GM12878 (cell line): ENCODE measurements around the gene TCF20. TPM values are rescaled to one million over a fixed set of nuclear protein-coding genes. Genes with fewer than 3 reads are reported as not detected.

Source experiments
- ASH2L ChIP-seq: fragments of 300-600, 200-600 bp; sonication (generic); IDR thresholded peaks from 2 replicates; pipeline ENCODE4 v1.6.1; 2017; ENCODE audit warnings: low read depth, mild to moderate bottlenecking, borderline replicate concordance
- ETV6 ChIP-seq, 2 experiments: fragments of 450-650 bp in 1 of 2; IDR thresholded peaks in 1 of 2; conservative IDR thresholded peaks in 1 of 2; 2 replicates each; pipeline ENCODE4 v1.6.1; 2014; ENCODE audit warnings: antibody characterized with exemption in 1 of 2, borderline replicate concordance in 1 of 2, low read depth in 1 of 2, mild to moderate bottlenecking in 1 of 2, moderate library complexity in 1 of 2
- IKZF2 ChIP-seq, 2 experiments: fragments of 450-650 bp; IDR thresholded peaks; 2 replicates each; pipeline ENCODE4 v1.6.1; 2017; ENCODE audit warnings: mild to moderate bottlenecking in 2 of 2, moderate library complexity in 2 of 2
- MTA3 ChIP-seq: IDR thresholded peaks from 2 replicates; pipeline ENCODE4 v1.6.1; 2012; ENCODE audit warnings: low read length, inconsistent platforms, borderline replicate concordance
- NFIC ChIP-seq: IDR thresholded peaks from 2 replicates; pipeline ENCODE4 v1.6.1; 2012; ENCODE audit warnings: low read depth, mild to moderate bottlenecking, inconsistent platforms, low read length, moderate library complexity
- NR2C2 ChIP-seq: IDR thresholded peaks from 2 replicates; pipeline ENCODE4 v1.6.1; 2011; ENCODE audit warnings: borderline replicate concordance, low read depth; ENCODE audit not compliant: control insufficient read depth, insufficient read length
- NRF1 ChIP-seq: conservative IDR thresholded peaks from 2 replicates; pipeline ENCODE4 v1.6.1; 2011; ENCODE audit warnings: mild to moderate bottlenecking, low read depth, low read length, improper control_type of control experiment
- PAX8 ChIP-seq: fragments of 450-650 bp; IDR thresholded peaks from 2 replicates; pipeline ENCODE4 v1.6.1; 2017; ENCODE audit warnings: mild to moderate bottlenecking, moderate library complexity
- RFX5 ChIP-seq: IDR thresholded peaks from 2 replicates; pipeline ENCODE4 v1.6.1; 2011; ENCODE audit warnings: low read depth, low read length, improper control_type of control experiment
- SMAD1 ChIP-seq: fragments of 450-650 bp; IDR thresholded peaks from 2 replicates; pipeline ENCODE4 v1.6.1; 2018; ENCODE audit warnings: mild to moderate bottlenecking, low read depth; ENCODE audit not compliant: partially characterized antibody
- STAT3 ChIP-seq: IDR thresholded peaks from 2 replicates; pipeline ENCODE4 v1.6.1; 2011; ENCODE audit warnings: low read depth, low read length, improper control_type of control experiment
- SUZ12 ChIP-seq: fragments of 200-600 bp; sonication (generic); IDR thresholded peaks from one replicate; pipeline ENCODE4 v1.6.1; 2018; ENCODE audit warnings: antibody characterized with exemption, mild to moderate bottlenecking; ENCODE audit not compliant: unreplicated experiment
- ZNF207 ChIP-seq: fragments of 450-650 bp; IDR thresholded peaks from 2 replicates; pipeline ENCODE4 v1.6.1; 2014; ENCODE audit warnings: antibody characterized with exemption, mild to moderate bottlenecking, borderline replicate concordance
- polyA plus RNA-seq, 11 experiments: library from polyadenylated mRNA; depleted of rRNA in 4 of 11; unstranded in 6 of 11; stranded (reverse) in 5 of 11; fragments of >200 nt; fragmentation: Nextera tagmentation in 4 of 11; fragmentation: Illumina TruSeq in 1 of 11; extraction: Ambion mirVana in 4 of 11; extraction: Trizol in 1 of 11; gene quantifications; 1 replicate in 1 of 11; 2 replicates in 10 of 11; pipeline versions ENCODE4 v1.2.1 to v1.2.3, GENCODE V29; 2011 to 2016; ENCODE audit warnings: inconsistent platforms in 2 of 11, missing spikeins in 2 of 11, low read depth in 1 of 11
- total RNA-seq, 4 experiments: library from RNA; depleted of rRNA in 3 of 4; stranded (reverse); fragments of >200 nt in 3 of 4; fragmentation: Illumina TruSeq in 1 of 4; extraction: Trizol in 1 of 4; gene quantifications; 2 replicates each; pipeline versions ENCODE4 v1.2.1 to v1.2.3, GENCODE V29; 2013 to 2021
- TF ChIP-seq, protein P1 (sequence below): IDR thresholded peaks from 2 replicates; pipeline ENCODE4 v1.6.1; 2012; ENCODE audit warnings: improper control_type of control experiment, low read depth, low read length; ENCODE audit not compliant: insufficient replicate concordance
- TF ChIP-seq, protein P2 (sequence below): fragments of 150-350 bp; IDR thresholded peaks from 2 replicates; pipeline ENCODE4 v1.6.1; 2016; ENCODE audit warnings: low read depth, low read length
- TF ChIP-seq, protein P3 (sequence below): fragments of 450-650 bp; IDR thresholded peaks from 2 replicates; pipeline ENCODE4 v1.6.1; 2017; ENCODE audit warnings: antibody characterized with exemption, mild to moderate bottlenecking, moderate library complexity
- TF ChIP-seq, protein P4 (sequence below): IDR thresholded peaks from 2 replicates; pipeline ENCODE4 v1.6.1; 2011; ENCODE audit warnings: borderline replicate concordance, low read depth, mild to moderate bottlenecking, moderate library complexity, mixed read lengths, low read length; ENCODE audit not compliant: insufficient read depth; ENCODE audit errors: extremely low read length

The TCF20 gene
- total and polyA plus RNA-seq, 10 of the 15 experiments (the other 5 are each of a cell fraction or from before 2014, with no cell fraction given), result 0.64 to 52.9 (median 22.6) TPM

DNA sequence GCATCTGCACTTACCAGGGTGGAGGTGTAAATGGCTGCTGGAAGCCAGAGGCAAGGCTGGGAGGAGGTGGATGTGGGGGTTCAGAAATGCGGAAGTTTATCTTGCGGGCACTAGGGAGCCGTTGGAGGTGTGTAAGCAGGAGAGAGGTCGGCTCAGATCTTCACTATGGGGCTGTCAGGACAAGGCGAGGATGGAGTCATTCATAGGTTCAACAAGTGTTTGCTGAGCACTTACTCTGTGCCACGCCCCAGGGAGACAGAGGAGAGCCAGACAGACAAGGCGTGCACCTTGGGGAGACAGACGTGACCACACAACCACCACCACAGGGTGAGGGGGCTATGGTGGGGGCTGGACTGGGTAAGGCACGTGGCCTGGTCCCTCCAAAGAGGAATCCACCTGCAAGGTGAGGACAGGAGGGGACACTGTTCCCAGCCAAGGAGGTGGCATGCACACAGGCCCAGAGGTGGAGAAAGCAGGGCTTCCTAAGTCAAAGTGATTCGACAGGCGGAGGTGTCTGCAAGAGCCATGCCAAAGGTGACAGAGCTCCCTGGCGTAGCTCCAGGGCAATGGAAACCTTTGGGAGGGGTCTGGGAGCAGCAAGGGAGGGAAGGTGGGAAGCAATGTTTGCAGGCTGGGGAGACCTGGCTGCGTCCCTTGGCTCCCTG is 30.8 kb upstream of the TCF20 start (continued):
- TF ChIP-seq, protein P1, sequence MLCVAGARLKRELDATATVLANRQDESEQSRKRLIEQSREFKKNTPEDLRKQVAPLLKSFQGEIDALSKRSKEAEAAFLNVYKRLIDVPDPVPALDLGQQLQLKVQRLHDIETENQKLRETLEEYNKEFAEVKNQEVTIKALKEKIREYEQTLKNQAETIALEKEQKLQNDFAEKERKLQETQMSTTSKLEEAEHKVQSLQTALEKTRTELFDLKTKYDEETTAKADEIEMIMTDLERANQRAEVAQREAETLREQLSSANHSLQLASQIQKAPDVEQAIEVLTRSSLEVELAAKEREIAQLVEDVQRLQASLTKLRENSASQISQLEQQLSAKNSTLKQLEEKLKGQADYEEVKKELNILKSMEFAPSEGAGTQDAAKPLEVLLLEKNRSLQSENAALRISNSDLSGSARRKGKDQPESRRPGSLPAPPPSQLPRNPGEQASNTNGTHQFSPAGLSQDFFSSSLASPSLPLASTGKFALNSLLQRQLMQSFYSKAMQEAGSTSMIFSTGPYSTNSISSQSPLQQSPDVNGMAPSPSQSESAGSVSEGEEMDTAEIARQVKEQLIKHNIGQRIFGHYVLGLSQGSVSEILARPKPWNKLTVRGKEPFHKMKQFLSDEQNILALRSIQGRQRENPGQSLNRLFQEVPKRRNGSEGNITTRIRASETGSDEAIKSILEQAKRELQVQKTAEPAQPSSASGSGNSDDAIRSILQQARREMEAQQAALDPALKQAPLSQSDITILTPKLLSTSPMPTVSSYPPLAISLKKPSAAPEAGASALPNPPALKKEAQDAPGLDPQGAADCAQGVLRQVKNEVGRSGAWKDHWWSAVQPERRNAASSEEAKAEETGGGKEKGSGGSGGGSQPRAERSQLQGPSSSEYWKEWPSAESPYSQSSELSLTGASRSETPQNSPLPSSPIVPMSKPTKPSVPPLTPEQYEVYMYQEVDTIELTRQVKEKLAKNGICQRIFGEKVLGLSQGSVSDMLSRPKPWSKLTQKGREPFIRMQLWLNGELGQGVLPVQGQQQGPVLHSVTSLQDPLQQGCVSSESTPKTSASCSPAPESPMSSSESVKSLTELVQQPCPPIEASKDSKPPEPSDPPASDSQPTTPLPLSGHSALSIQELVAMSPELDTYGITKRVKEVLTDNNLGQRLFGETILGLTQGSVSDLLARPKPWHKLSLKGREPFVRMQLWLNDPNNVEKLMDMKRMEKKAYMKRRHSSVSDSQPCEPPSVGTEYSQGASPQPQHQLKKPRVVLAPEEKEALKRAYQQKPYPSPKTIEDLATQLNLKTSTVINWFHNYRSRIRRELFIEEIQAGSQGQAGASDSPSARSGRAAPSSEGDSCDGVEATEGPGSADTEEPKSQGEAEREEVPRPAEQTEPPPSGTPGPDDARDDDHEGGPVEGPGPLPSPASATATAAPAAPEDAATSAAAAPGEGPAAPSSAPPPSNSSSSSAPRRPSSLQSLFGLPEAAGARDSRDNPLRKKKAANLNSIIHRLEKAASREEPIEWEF, result no peak
- no peak for TF ChIP-seq MTA3
- no peak for TF ChIP-seq ETV6 (conservative IDR thresholded peaks at IDR 0.05 in 1 of 2, IDR thresholded peaks at IDR 0.05 in 1 of 2; ENCODE audit: borderline replicate concordance in 1 of 2, low read depth in 1 of 2)
- TF ChIP-seq, protein P2, sequence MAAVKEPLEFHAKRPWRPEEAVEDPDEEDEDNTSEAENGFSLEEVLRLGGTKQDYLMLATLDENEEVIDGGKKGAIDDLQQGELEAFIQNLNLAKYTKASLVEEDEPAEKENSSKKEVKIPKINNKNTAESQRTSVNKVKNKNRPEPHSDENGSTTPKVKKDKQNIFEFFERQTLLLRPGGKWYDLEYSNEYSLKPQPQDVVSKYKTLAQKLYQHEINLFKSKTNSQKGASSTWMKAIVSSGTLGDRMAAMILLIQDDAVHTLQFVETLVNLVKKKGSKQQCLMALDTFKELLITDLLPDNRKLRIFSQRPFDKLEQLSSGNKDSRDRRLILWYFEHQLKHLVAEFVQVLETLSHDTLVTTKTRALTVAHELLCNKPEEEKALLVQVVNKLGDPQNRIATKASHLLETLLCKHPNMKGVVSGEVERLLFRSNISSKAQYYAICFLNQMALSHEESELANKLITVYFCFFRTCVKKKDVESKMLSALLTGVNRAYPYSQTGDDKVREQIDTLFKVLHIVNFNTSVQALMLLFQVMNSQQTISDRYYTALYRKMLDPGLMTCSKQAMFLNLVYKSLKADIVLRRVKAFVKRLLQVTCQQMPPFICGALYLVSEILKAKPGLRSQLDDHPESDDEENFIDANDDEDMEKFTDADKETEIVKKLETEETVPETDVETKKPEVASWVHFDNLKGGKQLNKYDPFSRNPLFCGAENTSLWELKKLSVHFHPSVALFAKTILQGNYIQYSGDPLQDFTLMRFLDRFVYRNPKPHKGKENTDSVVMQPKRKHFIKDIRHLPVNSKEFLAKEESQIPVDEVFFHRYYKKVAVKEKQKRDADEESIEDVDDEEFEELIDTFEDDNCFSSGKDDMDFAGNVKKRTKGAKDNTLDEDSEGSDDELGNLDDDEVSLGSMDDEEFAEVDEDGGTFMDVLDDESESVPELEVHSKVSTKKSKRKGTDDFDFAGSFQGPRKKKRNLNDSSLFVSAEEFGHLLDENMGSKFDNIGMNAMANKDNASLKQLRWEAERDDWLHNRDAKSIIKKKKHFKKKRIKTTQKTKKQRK, result no peak
- TF ChIP-seq IKZF2 (IDR thresholded peaks at IDR 0.05), result peak; percentile 25 to 36; a peak in 2 of 4 replicates
- TF ChIP-seq ZNF207, result no peak
- TF ChIP-seq PAX8, result no peak
- no peak for TF ChIP-seq RFX5
- no peak for TF ChIP-seq SMAD1
- TF ChIP-seq, protein P3, sequence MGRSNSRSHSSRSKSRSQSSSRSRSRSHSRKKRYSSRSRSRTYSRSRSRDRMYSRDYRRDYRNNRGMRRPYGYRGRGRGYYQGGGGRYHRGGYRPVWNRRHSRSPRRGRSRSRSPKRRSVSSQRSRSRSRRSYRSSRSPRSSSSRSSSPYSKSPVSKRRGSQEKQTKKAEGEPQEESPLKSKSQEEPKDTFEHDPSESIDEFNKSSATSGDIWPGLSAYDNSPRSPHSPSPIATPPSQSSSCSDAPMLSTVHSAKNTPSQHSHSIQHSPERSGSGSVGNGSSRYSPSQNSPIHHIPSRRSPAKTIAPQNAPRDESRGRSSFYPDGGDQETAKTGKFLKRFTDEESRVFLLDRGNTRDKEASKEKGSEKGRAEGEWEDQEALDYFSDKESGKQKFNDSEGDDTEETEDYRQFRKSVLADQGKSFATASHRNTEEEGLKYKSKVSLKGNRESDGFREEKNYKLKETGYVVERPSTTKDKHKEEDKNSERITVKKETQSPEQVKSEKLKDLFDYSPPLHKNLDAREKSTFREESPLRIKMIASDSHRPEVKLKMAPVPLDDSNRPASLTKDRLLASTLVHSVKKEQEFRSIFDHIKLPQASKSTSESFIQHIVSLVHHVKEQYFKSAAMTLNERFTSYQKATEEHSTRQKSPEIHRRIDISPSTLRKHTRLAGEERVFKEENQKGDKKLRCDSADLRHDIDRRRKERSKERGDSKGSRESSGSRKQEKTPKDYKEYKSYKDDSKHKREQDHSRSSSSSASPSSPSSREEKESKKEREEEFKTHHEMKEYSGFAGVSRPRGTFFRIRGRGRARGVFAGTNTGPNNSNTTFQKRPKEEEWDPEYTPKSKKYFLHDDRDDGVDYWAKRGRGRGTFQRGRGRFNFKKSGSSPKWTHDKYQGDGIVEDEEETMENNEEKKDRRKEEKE, result no peak
- no peak for TF ChIP-seq STAT3
- TF ChIP-seq NRF1, result no peak
- TF ChIP-seq ASH2L, result no peak
- TF ChIP-seq SUZ12, result no peak
- TF ChIP-seq, protein P4, sequence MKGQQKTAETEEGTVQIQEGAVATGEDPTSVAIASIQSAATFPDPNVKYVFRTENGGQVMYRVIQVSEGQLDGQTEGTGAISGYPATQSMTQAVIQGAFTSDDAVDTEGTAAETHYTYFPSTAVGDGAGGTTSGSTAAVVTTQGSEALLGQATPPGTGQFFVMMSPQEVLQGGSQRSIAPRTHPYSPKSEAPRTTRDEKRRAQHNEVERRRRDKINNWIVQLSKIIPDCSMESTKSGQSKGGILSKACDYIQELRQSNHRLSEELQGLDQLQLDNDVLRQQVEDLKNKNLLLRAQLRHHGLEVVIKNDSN, result no peak
- TF ChIP-seq NFIC, result no peak
- TF ChIP-seq NR2C2, result no peak
